HT-29 (cell line): ENCODE results near the gene TTC21A. TPM values are rescaled to one million over a fixed set of nuclear protein-coding genes. Genes with fewer than 3 reads are reported as not detected.

Experiments
- DNase-seq: peaks from one replicate; pipeline ENCODE4 v3.0.0-alpha.2; 2015; ENCODE audit warnings: low spot score
- small RNA-seq: library from RNA; depleted of rRNA; stranded (forward); fragments of <200 nt; gene quantifications from one replicate; pipeline ENCODE3, GENCODE V24; 2014
- total RNA-seq: library from RNA; depleted of rRNA; stranded (reverse); fragments of >200 nt; shearing (Covaris generic); gene quantifications from 2 replicates; pipeline ENCODE4 v1.2.3, GENCODE V29; 2014; rRNA removed

TTC21A gene
- total RNA-seq, 1 experiment from 2014 or later: 1.6 TPM

DNA sequence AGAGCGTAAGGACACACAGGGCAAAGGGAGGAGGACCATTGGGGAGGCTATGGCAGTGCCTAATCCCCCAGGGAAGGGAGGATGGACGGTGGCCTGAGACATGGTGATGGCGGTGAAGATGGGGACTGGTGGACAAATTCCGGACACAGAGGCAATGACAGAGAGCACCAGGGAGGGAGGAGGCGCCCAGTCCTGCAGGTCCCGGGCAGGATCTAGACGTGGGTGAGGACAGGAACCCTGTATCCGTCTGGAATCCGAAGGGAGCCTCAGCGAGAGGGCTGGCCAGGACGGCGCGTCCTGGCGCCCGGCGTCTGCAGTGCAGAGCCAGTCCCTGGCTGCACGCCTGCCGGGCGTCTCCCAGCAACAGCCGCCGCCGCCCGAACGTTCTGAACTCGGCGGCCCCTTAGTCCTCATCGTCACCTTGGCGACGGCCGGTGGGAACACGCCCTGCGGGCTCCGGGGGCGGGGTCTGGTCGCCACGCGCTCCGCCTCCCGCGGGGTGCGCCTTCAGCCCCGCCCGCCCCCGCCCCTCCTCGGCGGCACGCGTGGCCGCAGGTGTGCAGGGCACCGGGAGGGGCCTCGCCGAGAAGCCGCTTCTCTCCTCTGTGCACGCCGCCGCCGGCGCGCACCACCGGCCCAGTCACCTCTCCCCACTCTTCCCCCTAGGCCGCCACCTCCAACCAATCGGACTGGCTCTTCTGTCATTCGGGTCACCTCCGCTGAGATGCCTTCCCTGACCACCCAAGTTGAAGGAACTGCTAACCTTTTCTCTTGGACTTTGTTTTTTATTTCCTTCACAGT, 73.3 kb downstream of the TTC21A start:
- DNase-seq: peak; percentile 84

DNA sequence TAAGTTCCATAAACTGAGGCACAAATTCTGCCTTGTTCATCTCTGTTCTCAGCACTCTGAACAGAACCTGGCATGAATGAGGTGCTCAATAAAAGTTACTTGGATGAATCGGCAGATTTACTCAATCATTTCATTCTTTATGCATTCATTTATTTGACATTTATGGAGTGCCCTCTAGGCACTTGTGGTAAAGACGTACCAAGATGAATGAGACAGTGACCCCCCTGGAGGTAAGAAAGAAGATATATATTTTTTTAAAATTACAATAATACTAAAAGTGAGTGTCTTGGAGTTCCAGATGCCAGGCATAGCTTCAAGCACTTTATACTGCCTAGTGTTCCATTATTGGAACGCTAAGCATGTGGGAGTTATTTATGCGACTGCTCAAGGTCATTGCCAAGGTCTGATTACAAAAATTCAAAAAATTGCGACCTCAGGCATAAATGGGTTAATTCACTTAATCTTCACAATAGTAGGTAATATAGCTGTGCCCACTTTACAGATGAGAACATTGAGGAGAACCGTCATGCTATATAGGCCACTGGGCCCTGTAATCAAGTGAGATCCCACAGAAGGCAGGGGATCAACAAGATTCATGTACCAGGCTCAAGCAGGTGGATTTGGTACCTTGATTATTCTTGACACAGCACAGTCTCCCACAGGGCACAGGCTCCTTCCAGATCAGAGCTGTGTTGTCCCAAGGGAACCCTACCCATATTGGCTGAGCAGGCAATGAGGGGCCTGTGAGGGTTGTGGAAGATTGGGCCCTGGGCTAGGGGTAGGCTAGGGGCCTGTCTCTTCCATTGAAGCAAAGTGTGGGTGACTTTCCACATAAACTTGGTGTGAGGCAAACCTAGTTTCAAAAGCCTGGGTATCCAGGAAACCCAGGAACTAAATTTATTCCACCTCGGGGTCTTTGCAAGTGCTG, 74.2 kb downstream of the TTC21A start:
- DNase-seq: no peak

- DNase-seq: no peak
These were observed 76.0 kb downstream of the TTC21A start for GRCh38 chr3:39183211-39184080.

GRCh38 chr3:39184081-39184967, 76.8 kb downstream of the TTC21A start:
- no peak for DNase-seq

- DNase-seq: no peak
These were observed 77.4 kb downstream of the TTC21A start for GRCh38 chr3:39184968-39185285.

- no peak for DNase-seq
These were observed 78.0 kb downstream of the TTC21A start for GRCh38 chr3:39185326-39185958.

- DNase-seq: no peak
These were observed 78.6 kb downstream of the TTC21A start for GRCh38 chr3:39185959-39186691.

- no peak for DNase-seq
These were observed 79.2 kb downstream of the TTC21A start for GRCh38 chr3:39186692-39187151.

DNA sequence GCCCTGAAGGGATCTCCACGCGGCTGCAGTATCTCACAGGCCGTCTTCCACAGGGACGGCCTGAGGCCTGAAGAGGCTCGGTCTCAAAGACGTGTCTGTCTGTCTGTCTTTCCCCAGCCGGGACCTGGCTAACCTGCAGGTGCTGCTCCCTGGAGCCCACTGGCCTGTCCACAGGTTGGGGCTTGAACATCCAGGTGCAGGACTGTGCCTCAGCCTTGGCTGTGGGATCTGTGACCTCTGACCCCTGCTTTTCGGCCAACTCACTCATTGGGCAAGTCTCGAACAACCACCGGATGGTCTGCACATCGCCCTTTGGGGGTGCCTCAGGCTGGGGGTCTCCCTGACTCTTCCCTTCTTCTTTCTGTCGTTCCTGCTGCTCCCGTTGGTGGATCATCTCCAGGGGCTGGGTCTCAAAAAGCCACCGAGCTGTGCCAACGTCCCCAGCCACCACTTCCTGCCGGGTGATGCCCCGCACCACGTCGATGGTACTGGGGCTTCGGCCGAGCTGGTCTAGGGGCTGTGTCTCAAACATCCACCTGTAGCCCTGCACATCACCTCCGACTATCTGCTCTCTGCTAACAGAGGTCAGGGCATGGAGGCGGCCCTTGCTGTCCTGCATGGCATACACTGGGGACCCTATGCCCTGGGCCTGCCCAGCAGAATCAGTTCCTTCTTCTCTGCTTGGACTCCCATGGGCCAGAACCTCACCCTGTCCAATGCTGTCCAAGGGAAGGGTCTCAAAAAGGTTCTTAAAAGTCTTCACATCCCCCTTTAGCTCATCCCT, 80.1 kb downstream of the TTC21A start:
- DNase-seq: no peak

Small RNAs within 50 kb of the gene (small RNA-seq; reads per million reads assigned to genes)
- not detected for gene RF00017

Other genes with a start within 250 kb of the TTC21A start
- not detected in 2 replicates for gene SCN11A, start 55.7 kb upstream of the TTC21A start, total RNA-seq
- 6.0 and 10.1 TPM in 2 replicates for gene WDR48, start 55.7 kb upstream of the TTC21A start, total RNA-seq
- 66.5 and 67.1 TPM in 2 replicates for gene GORASP1, start 53 bp upstream of the TTC21A start, total RNA-seq
- gene CSRNP1, start 45.9 kb downstream of the TTC21A start, total RNA-seq: 53.6 and 55.3 TPM in 2 replicates
- not detected in 2 replicates for gene XIRP1, start 84.9 kb downstream of the TTC21A start, total RNA-seq
- gene CX3CR1, start 172.4 kb downstream of the TTC21A start, total RNA-seq: not detected in 2 replicates
- gene CCR8, start 222.0 kb downstream of the TTC21A start, total RNA-seq: not detected in 2 replicates